Heart left ventricle (tissue), 13 donors: ENCODE results near the gene RIMS1.

Source experiments
- CTCF ChIP-seq, 12 donors: fragments of 200-600 bp; sonication (generic) in 4 of 12; IDR thresholded peaks; one replicate each; pipeline versions ENCODE4 v1.5.0 to v1.8.0; 2018 to 2022; ENCODE audit warnings: antibody characterized with exemption in 12 of 12, mild to moderate bottlenecking in 5 of 12
- POLR2A ChIP-seq, 2 donors: fragments of 450-650 bp; IDR thresholded peaks; one replicate each; pipeline ENCODE4 v1.6.1; 2017; ENCODE audit warnings: antibody characterized with exemption in 2 of 2, mild to moderate bottlenecking in 2 of 2, moderate library complexity in 2 of 2
- donor health status: ischemic (EF 13 %, LVEDD 7.1; RV severe dilation, severe dysfunction).
- donor health status: DM: no; HTN: yes; CAD: no.
- donor health status: DM: no; HTN: no; CAD: no.
- donor health status: ischemic (EF 25% LVEDD 6.9; RV normal size, moderate dysfunction).
- donor health status: ischemic (EF 25% LVEDD 5.7; RV mildly dilated, moderate dysfunction).
- donor health status: ischemic (EF 35%, LVEDD 5.7; RV mildly dilated, moderate dysfunction).
- donor health status: nonischemic (EF 11% LVEDD 7.7; RV severe dilation, severe dysfunction).
- donor health status: DM: yes; HTN: yes; CAD: no.
- donor health status: PGD.
- donor health status: ischemic (EF 29% LVEDD 5.4; RV normal size, mild dysfunction).
- donor health status: nonischemic (EF 23%, LVEDD 6.1; RV moderate dilation, normal function).

- no peak for TF ChIP-seq CTCF (IDR thresholded peaks at IDR 0.05)
- TF ChIP-seq POLR2A (IDR thresholded peaks at IDR 0.05), result no peak
These were observed 81.1 kb downstream of the RIMS1 start for GRCh38 chr6:71967436-71967835.
